Uterus (tissue), 2 donors: Measurements from ENCODE around the gene LRCH4.

ENCODE experiments used
- CTCF ChIP-seq, 4 experiments: fragments of 200-600 bp in 2 of 4; fragments of 450-650 bp in 2 of 4; sonication (generic) in 2 of 4; IDR thresholded peaks; one replicate each; pipeline ENCODE4 v1.5.1; 2016 to 2019; ENCODE audit warnings: antibody characterized with exemption in 4 of 4, mild to moderate bottlenecking in 2 of 4, moderate library complexity in 1 of 4
- POLR2A ChIP-seq, 2 donors: fragments of 450-650 bp; IDR thresholded peaks; one replicate each; pipeline ENCODE4 v1.6.1; 2016; ENCODE audit warnings: antibody characterized with exemption in 2 of 2, mild to moderate bottlenecking in 1 of 2, moderate library complexity in 1 of 2

- TF ChIP-seq POLR2A (IDR thresholded peaks at IDR 0.05) (peak; percentile 30 to 75), CTCF (IDR thresholded peaks at IDR 0.05) (peak; percentile 30 to 58 (median 46))
Observed at GRCh38 chr7:100604028-100604975, 18.4 kb upstream of the LRCH4 start.
